Naive thymus-derived CD4-positive, alpha-beta T cell (primary cell): ENCODE data around the gene ANKRA2. TPM values are rescaled to one million over a fixed set of nuclear protein-coding genes. Genes with fewer than 3 reads are reported as not detected.

Experiments used
- ATAC-seq: fragments of 150-1000 bp; cut with Tn5 transposase; 2 replicates; pipeline ENCODE4 v1.10.0; 2021; ENCODE audit warnings: mild to moderate bottlenecking, moderate library complexity
- CTCF ChIA-PET: fragments of 350-600 bp; sonication (Branson Sonifier 250); formaldehyde crosslinking; loops from one replicate; lab custom pipeline; 2021; ENCODE audit warnings: antibody characterized with exemption; lab: Charles Lee
- POLR2A ChIA-PET: fragments of 350-600 bp; sonication (Branson Sonifier 250); formaldehyde crosslinking; loops from one replicate; lab custom pipeline; 2021; ENCODE audit warnings: antibody characterized with exemption, inconsistent platforms; lab: Charles Lee
- DNase-seq, 9 donors: peaks; one replicate each; pipeline versions ENCODE4 v3.0.0 to v3.0.0-alpha.2; 2020 to 2022; ENCODE audit warnings: mixed read lengths in 1 of 9
- H3K27ac ChIP-seq: one replicate; pipeline ENCODE4 v1.7.0; 2013; ENCODE audit warnings: mild to moderate bottlenecking, low read depth, low read length, moderate library complexity
- H3K27me3 ChIP-seq, 2 donors: one replicate each; pipeline ENCODE4 v1.7.0; 2013; ENCODE audit warnings: low read length in 2 of 2, mild to moderate bottlenecking in 2 of 2, moderate library complexity in 2 of 2; ENCODE audit not compliant: control insufficient read depth in 2 of 2, insufficient read depth in 2 of 2
- H3K36me3 ChIP-seq, 3 experiments: 1 replicate in 2 of 3; 2 replicates in 1 of 3; pipeline ENCODE4 v1.7.0; 2013; ENCODE audit warnings: low read length in 3 of 3, mild to moderate bottlenecking in 3 of 3, moderate library complexity in 1 of 3; ENCODE audit not compliant: insufficient read depth in 3 of 3, control insufficient read depth in 2 of 3
- H3K4me1 ChIP-seq, 2 donors: one replicate each; pipeline ENCODE4 v1.7.0; 2013; ENCODE audit warnings: low read length in 2 of 2, mild to moderate bottlenecking in 2 of 2, moderate library complexity in 1 of 2; ENCODE audit not compliant: control insufficient read depth in 2 of 2, insufficient read depth in 2 of 2
- H3K4me3 ChIP-seq: 2 replicates; pipeline ENCODE4 v1.7.0; 2013; ENCODE audit warnings: mild to moderate bottlenecking, low read length
- H3K9me3 ChIP-seq, 3 experiments: 1 replicate in 2 of 3; 2 replicates in 1 of 3; pipeline ENCODE4 v1.7.0; 2013; ENCODE audit warnings: low read length in 3 of 3; ENCODE audit not compliant: control insufficient read depth in 2 of 3
- H3K27ac Mint-ChIP-seq, 9 donors: one replicate each; pipeline ENCODE4 v1.8.0; 2020 to 2022; ENCODE audit warnings: mixed read lengths in 9 of 9, mild to moderate bottlenecking in 8 of 9, moderate library complexity in 5 of 9, inconsistent platforms in 2 of 9
- H3K27me3 Mint-ChIP-seq, 5 donors: one replicate each; pipeline ENCODE4 v1.8.0; 2021 to 2022; ENCODE audit warnings: mixed read lengths in 5 of 5, mild to moderate bottlenecking in 1 of 5
- H3K36me3 Mint-ChIP-seq, 5 donors: one replicate each; pipeline ENCODE4 v1.8.0; 2020 to 2022; ENCODE audit warnings: mixed read lengths in 5 of 5, mild to moderate bottlenecking in 3 of 5, inconsistent platforms in 1 of 5
- H3K4me1 Mint-ChIP-seq, 7 donors: one replicate each; pipeline ENCODE4 v1.8.0; 2020 to 2022; ENCODE audit warnings: mixed read lengths in 7 of 7, mild to moderate bottlenecking in 3 of 7, inconsistent platforms in 1 of 7
- H3K4me3 Mint-ChIP-seq, 10 donors: one replicate each; pipeline ENCODE4 v1.8.0; 2020 to 2022; ENCODE audit warnings: mild to moderate bottlenecking in 10 of 10, mixed read lengths in 10 of 10, moderate library complexity in 6 of 10, inconsistent platforms in 2 of 10
- H3K9me3 Mint-ChIP-seq, 11 donors: one replicate each; pipeline ENCODE4 v1.8.0; 2020 to 2022; ENCODE audit warnings: mixed read lengths in 11 of 11, mild to moderate bottlenecking in 4 of 11, inconsistent platforms in 1 of 11, moderate library complexity in 1 of 11
- intact Hi-C, 2 donors: fragments of 100-400 bp; cut with micrococcal nuclease; formaldehyde crosslinking; loops; one replicate each; pipeline ENCODE4 v1.15.1; 2023
- polyA plus RNA-seq, 2 donors: library from polyadenylated mRNA; unstranded; fragments of 300-500 nt; fragmentation: Illumina TruSeq; gene quantifications; one replicate each; pipeline ENCODE4 v1.2.3, GENCODE V29; 2021
- total RNA-seq, 6 experiments: library from RNA in 5 of 6; stranded (reverse) in 5 of 6; gene quantifications; 1 replicate in 5 of 6; 2 replicates in 1 of 6; pipeline ENCODE4 v1.2.3 and lab custom pipeline; 2021 to 2026

The ANKRA2 gene
- total and polyA plus RNA-seq, 7 experiments from 2014 or later: 19.6 to 57.8 (median 31.2) TPM

DNA sequence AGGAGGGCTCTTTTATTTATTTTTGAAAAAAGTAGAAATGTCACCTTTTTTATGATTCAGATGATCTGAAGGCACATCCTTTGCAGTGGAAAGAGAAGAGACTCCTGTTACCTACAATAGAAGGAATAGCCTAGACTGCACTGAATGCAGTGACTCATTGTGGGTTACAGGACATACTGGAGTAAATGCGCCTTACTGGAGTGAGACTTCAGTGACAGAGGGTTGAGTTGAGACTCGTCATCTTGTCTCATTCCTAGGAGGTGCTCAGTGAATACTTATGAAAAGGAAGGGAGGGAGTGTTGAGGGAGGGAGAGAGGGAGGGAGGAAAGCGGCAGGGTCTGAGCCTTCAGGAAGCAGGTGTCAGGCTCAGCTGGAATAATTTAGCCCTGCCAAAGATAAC lies 25.2 kb downstream of the ANKRA2 start:
- H3K9me3 ChIP-seq: no peaks in the 10 kb centered on the region
- H3K4me3 ChIP-seq: no peak overlapping the region
- H3K36me3 ChIP-seq: no peaks in the 10 kb centered on the region
- intact Hi-C loops: no loop called here
- no peak overlapping the region for H3K4me3 Mint-ChIP-seq
- H3K4me1 Mint-ChIP-seq: peaks cover 0 to 15% (median 0%) of the 10 kb centered on the region in 7 donors
- ChIA-PET POLR2A (no interaction called here), CTCF (no interaction called here)
- no peaks in the 10 kb centered on the region for H3K36me3 Mint-ChIP-seq
- peaks cover 3 to 33% (median 25%) of the 10 kb centered on the region in 5 donors for H3K27me3 Mint-ChIP-seq
- H3K27ac Mint-ChIP-seq: no peak overlapping the region
- no peak for ATAC-seq
- no peaks in the 10 kb centered on the region for H3K4me1 ChIP-seq
- H3K27ac ChIP-seq: no peak overlapping the region
- peaks cover 0 to 1% (median 0%) of the 10 kb centered on the region in 11 donors for H3K9me3 Mint-ChIP-seq
- no peaks in the 10 kb centered on the region for H3K27me3 ChIP-seq
- DNase-seq: no peak

DNA sequence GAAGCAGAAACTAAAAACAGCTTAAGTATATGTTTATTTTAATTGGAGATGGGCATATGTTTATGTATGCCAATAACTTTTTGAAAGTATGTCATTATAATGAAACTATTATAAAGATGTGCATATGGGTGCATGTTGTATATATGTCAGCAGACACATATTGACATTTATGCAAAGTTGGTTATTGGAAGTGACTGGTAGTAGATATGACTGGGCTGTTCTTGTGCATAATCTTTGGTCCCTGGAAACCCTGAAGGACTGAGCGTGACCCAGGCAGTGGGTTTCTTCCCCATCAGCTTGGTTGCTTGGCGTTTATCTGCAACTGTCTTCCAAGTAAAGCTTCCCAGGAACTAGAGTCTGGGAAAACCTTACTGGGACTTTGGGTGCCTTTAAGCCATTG lies 25.7 kb downstream of the ANKRA2 start:
- Mint-ChIP-seq H3K4me3 (no peak overlapping the region), H3K4me1 (peaks cover 0 to 15% (median 0%) of the 10 kb centered on the region in 7 donors), H3K9me3 (peaks cover 0 to 1% (median 0%) of the 10 kb centered on the region in 11 donors), H3K27me3 (peaks cover 5 to 34% (median 25%) of the 10 kb centered on the region in 5 donors), H3K27ac (no peak overlapping the region), H3K36me3 (no peaks in the 10 kb centered on the region)
- H3K4me1 ChIP-seq: no peaks in the 10 kb centered on the region
- DNase-seq (no peak), ATAC-seq (no peak)
- no peak overlapping the region for H3K4me3 ChIP-seq
- no peak overlapping the region for H3K27ac ChIP-seq
- no peaks in the 10 kb centered on the region for H3K27me3 ChIP-seq
- intact Hi-C loops: loop anchor here in 1 of 2 donors (10.0 kb wide), 1 partner anchor 585 kb away; the partner anchor contains the start of gene FCHO2
- no peaks in the 10 kb centered on the region for H3K9me3 ChIP-seq
- H3K36me3 ChIP-seq: no peaks in the 10 kb centered on the region
- ChIA-PET POLR2A (interaction anchor here (0.6 kb wide), 1 partner anchor 53 kb away, joined by 4 read pairs; no protein-coding TSS in a partner anchor), CTCF (interaction anchor here (0.6 kb wide), 1 partner anchor 26 kb away, joined by 4 read pairs; the partner anchor contains the start of genes ANKRA2 and UTP15)

DNA sequence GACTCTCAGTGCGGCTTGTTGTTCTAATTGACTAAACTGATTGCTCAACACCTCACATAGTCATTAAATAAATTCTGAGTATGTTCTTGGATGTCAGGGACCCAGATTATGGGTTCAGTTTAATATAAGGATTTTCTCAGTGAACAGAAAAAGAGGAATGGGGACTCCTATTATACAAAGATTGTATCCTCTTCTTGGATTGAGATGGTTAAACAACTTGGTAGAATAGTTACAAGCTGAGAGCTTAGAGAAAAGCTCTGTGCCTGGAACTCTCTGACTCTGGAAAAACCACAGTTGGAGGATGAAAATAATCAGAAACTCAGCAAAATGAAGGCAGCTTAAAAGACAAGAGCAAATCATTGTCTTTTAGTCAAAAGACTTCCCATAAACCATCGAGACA lies 30.5 kb downstream of the ANKRA2 start:
- Mint-ChIP-seq H3K4me1 (peaks cover 0 to 3% (median 0%) of the 10 kb centered on the region in 7 donors), H3K27ac (no peak overlapping the region), H3K9me3 (no peaks in the 10 kb centered on the region), H3K4me3 (no peak overlapping the region), H3K27me3 (peaks cover 10 to 38% (median 24%) of the 10 kb centered on the region in 5 donors), H3K36me3 (no peaks in the 10 kb centered on the region)
- Histone ChIP-seq H3K4me1 (no peaks in the 10 kb centered on the region), H3K4me3 (no peak overlapping the region), H3K36me3 (no peaks in the 10 kb centered on the region), H3K27me3 (no peaks in the 10 kb centered on the region), H3K27ac (no peak overlapping the region), H3K9me3 (no peaks in the 10 kb centered on the region)
- intact Hi-C loops: loop anchor here in 1 of 2 donors (10.0 kb wide), 1 partner anchor 580 kb away; the partner anchor contains the start of gene FCHO2
- POLR2A ChIA-PET: no interaction called here
- DNase-seq (no peak), ATAC-seq (no peak)
- CTCF ChIA-PET: interaction anchor here (0.6 to 5.3 kb wide), 4 partner anchors 11 to 897 kb away, joined by 3 to 38 read pairs (median 6); partner anchors contain the start of gene BTF3

DNA sequence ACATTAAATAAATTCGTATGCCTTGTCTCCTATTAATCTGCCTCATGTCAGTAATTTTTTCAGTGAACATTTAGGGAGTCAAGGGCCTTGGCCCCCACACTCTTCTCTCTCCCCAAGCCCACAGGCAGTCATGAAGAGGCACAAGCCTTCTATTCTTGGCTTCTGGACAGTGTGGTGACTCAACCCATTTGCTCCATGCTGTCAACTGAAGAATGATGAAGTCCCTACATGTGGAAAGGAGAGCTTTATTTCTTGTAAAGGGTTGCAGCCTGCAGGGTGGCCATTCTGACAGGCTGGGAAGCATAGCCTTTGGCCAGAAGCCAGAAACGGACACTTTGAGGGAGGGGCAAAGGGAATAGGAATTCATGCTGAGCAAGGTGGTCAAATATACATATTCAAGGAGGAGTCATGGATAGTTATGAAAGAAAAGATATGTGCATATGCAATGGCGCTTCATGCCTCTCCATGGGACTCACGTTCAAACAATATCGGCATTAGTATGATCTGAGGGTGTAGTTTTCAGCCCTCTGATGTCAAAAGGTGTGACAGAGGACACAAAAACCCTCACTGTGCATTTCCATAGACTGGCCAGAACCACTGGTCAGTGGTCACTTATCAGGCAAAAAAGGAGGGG lies 31.3 kb downstream of the ANKRA2 start:
- CTCF ChIA-PET: interaction anchor here (0.9 to 5.3 kb wide), 2 partner anchors 13 to 14 kb away, joined by 3 to 38 read pairs; no protein-coding TSS in a partner anchor
- H3K27ac ChIP-seq: no peak overlapping the region
- no peaks in the 10 kb centered on the region for H3K9me3 ChIP-seq
- H3K4me3 Mint-ChIP-seq: no peak overlapping the region
- H3K4me1 Mint-ChIP-seq: peaks cover 0 to 3% (median 0%) of the 10 kb centered on the region in 7 donors
- ATAC-seq (no peak), DNase-seq (no peak)
- no peaks in the 10 kb centered on the region for H3K27me3 ChIP-seq
- H3K27ac Mint-ChIP-seq: no peak overlapping the region
- H3K36me3 Mint-ChIP-seq: no peaks in the 10 kb centered on the region
- no peaks in the 10 kb centered on the region for H3K9me3 Mint-ChIP-seq
- H3K4me1 ChIP-seq: no peaks in the 10 kb centered on the region
- POLR2A ChIA-PET: no interaction called here
- no peak overlapping the region for H3K4me3 ChIP-seq
- H3K27me3 Mint-ChIP-seq: peaks cover 7 to 45% (median 21%) of the 10 kb centered on the region in 5 donors
- H3K36me3 ChIP-seq: no peaks in the 10 kb centered on the region
- intact Hi-C loops: loop anchor here in 1 of 2 donors (10.0 kb wide), 1 partner anchor 579 kb away; the partner anchor contains the start of gene FCHO2

DNA sequence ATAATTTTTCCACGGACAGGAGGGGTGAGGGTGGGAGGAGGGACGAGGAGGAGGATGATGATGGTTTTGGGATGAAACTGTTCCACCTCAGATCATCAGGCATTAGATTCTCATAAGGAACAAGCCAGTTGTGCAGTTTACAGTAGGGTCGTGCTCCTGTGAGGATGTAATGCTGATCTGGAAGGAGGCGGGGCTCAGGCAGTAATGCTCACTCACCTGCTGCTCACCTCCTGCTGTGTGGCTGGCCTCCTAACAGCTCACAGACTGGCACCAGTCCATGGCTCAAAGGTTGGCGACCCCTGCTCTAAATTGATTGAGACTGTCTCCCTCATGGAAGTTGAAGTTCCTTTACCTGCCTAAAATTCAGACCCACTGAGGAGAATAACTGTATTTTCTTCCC lies 33.2 kb downstream of the ANKRA2 start:
- H3K27ac Mint-ChIP-seq: no peak overlapping the region
- intact Hi-C loops: loop anchor here in 1 of 2 donors (10.0 kb wide), 1 partner anchor 577 kb away; the partner anchor contains the start of gene FCHO2
- POLR2A ChIA-PET: no interaction called here

DNA sequence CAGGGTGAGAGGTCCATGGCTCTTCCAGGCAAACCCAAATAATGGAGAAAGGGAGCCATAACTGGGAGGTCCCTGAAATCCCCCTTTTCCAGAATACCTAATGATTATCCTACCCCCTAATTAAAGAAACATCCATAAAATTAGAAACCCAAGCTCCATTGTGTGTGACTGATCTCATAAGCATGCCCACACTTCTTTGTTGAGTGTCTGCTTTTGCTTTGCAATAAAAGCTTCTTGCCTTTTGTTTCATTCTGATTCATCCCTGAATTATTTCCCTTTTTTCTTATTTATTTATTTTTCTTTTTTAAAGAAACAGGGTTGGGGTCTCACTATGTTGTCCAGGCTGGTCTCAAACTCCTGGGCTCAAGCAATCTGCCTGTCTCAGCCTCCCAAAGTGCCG lies 34.1 kb downstream of the ANKRA2 start:
- H3K4me3 ChIP-seq: no peak overlapping the region
- H3K36me3 ChIP-seq: no peaks in the 10 kb centered on the region
- no peak for DNase-seq
- H3K27me3 ChIP-seq: no peaks in the 10 kb centered on the region
- H3K4me1 ChIP-seq: no peaks in the 10 kb centered on the region
- Mint-ChIP-seq H3K9me3 (no peaks in the 10 kb centered on the region), H3K27me3 (peaks cover 7 to 59% (median 24%) of the 10 kb centered on the region in 5 donors), H3K4me3 (no peak overlapping the region), H3K36me3 (no peaks in the 10 kb centered on the region), H3K4me1 (peaks cover 0 to 1% (median 0%) of the 10 kb centered on the region in 7 donors), H3K27ac (no peak overlapping the region)
- ChIA-PET POLR2A (no interaction called here), CTCF (interaction anchor here (0.6 kb wide), 1 partner anchor 13 kb away, joined by 3 read pairs; no protein-coding TSS in a partner anchor)
- intact Hi-C loops: loop anchor here in 1 of 2 donors (10.0 kb wide), 1 partner anchor 577 kb away; the partner anchor contains the start of gene FCHO2
- no peaks in the 10 kb centered on the region for H3K9me3 ChIP-seq
- no peak overlapping the region for H3K27ac ChIP-seq
- no peak for ATAC-seq

More for the DNA sequence above, 33.2 kb downstream of the ANKRA2 start:
- no peaks in the 10 kb centered on the region for H3K9me3 ChIP-seq
- no peaks in the 10 kb centered on the region for H3K4me1 ChIP-seq
- Mint-ChIP-seq H3K36me3 (no peaks in the 10 kb centered on the region), H3K9me3 (no peaks in the 10 kb centered on the region), H3K4me3 (no peak overlapping the region), H3K4me1 (peaks cover 0 to 3% (median 0%) of the 10 kb centered on the region in 7 donors), H3K27me3 (peaks cover 7 to 59% (median 24%) of the 10 kb centered on the region in 5 donors)
- DNase-seq (no peak), ATAC-seq (no peak)
- no peaks in the 10 kb centered on the region for H3K27me3 ChIP-seq
- H3K36me3 ChIP-seq: no peaks in the 10 kb centered on the region
- no peak overlapping the region for H3K4me3 ChIP-seq
- no peak overlapping the region for H3K27ac ChIP-seq
- CTCF ChIA-PET: no interaction called here
